ENCODE results near the gene STEAP1B. TPM values are rescaled to one million over a fixed set of nuclear protein-coding genes. Genes with fewer than 3 reads are reported as not detected.

The STEAP1B gene
- total RNA-seq, 1 donor from 2014 or later: 0.17 TPM

GRCh38 chr7:22447008-22447407, 53.0 kb downstream of the STEAP1B start:
- DNase-seq (ENCODE audit: low read depth): no peak
- H3K4me3 ChIP-seq (ENCODE audit: low read depth, low read length): no peak overlapping the region
- TF ChIP-seq, protein P1, sequence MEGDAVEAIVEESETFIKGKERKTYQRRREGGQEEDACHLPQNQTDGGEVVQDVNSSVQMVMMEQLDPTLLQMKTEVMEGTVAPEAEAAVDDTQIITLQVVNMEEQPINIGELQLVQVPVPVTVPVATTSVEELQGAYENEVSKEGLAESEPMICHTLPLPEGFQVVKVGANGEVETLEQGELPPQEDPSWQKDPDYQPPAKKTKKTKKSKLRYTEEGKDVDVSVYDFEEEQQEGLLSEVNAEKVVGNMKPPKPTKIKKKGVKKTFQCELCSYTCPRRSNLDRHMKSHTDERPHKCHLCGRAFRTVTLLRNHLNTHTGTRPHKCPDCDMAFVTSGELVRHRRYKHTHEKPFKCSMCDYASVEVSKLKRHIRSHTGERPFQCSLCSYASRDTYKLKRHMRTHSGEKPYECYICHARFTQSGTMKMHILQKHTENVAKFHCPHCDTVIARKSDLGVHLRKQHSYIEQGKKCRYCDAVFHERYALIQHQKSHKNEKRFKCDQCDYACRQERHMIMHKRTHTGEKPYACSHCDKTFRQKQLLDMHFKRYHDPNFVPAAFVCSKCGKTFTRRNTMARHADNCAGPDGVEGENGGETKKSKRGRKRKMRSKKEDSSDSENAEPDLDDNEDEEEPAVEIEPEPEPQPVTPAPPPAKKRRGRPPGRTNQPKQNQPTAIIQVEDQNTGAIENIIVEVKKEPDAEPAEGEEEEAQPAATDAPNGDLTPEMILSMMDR (conservative IDR thresholded peaks at IDR 0.05; ENCODE audit: low read depth, low read length): no peak

DNA sequence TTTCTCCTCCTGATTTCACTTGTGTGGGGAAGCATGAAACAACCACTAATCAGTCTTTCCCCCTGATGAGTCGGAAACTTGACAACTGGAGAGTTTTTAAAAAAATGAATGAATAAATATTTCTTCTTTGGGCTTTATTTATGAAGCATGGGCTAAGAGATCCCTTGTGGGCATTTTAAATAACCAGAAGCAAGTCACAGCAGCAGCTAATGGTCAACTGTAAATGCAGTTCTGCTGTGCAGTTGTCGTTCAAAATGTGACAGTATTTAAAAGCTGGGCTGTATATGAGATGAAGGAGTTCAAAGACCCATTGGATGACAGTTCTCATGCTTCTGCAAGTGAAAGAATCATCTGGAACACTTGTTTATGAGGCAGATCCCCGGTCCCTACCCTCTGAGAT, 54.1 kb downstream of the STEAP1B start:
- DNase-seq (ENCODE audit: low read depth): no peak
- TF ChIP-seq, protein P1 (conservative IDR thresholded peaks at IDR 0.05; ENCODE audit: low read depth, low read length): no peak
- H3K4me3 ChIP-seq (ENCODE audit: low read depth, low read length): no peak overlapping the region

DNA sequence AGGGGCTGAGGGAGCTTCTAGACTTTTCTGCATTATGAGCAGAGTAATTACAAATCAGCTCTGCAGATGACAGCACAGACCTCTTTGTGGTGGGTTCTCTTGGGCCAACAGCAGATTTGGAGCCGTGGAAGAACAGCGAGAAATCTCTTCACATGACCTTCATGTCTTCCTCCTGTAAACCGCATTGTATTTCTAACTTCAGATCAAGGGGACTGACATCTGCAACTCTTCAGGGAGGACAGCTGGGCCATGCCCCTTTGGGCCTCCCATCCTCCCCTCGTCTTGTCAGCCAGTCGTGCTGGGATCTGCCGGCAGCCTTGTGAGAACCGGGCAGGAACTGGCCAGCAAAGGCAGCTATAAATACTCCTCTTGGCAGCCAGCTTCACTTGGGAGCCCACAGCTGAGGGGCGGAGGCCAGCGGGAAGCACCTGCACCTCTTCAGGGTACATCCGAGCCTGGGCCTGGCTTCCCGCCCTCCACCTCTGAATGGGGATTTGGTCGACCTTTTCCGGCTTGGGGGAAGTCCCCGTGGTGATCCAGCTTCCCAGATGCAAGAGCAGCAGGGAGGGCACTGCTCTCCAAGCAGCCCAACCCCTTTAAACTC, 54.7 kb downstream of the STEAP1B start:
- no peak for DNase-seq (ENCODE audit: low read depth)
- H3K4me3 ChIP-seq (ENCODE audit: low read depth, low read length): no peak overlapping the region
- TF ChIP-seq, protein P1 (conservative IDR thresholded peaks at IDR 0.05; ENCODE audit: low read depth, low read length): no peak

DNA sequence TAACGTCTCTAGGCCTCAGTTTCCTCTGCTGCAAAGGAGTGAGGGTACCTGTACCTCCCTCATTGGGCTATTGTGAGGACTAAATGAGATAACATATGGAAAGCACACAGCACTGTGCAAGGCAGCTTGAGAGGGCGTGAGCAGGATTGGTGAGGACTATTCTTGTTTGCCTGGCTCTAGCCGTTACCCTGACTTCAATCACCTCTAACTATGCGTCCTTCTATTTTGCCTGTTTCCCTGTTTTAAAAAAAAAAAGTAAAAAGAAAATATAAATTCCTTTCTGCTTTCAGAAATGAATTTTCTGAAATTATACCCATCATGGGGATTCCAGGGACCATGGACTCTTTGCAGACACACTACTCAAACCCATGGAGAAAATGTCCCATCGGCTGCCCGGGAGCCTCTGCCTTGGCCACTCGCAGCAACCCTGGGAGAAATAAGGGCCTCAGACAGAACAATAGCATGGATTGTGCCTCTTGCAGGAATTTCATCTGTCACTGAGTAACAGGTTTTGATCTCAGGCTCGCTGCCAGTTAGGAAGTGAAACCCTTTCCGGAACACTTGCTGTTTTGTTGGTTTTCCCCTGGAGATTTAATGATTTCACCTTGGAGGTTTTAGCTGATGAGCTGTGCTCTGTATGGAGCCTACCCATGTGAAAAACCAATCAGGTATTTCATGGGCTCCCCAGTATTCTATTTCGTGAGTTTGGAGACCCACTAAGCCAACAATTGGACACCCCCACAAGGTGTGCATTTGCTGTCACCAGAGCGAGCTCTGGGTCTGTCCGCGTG, 55.6 kb downstream of the STEAP1B start:
- H3K4me3 ChIP-seq (ENCODE audit: low read depth, low read length): no peak overlapping the region
- peak; percentile 93 for DNase-seq (ENCODE audit: low read depth)
- TF ChIP-seq, protein P1 (conservative IDR thresholded peaks at IDR 0.05; ENCODE audit: low read depth, low read length): no peak

- TF ChIP-seq, protein P1 (conservative IDR thresholded peaks at IDR 0.05; ENCODE audit: low read depth, low read length): no peak
- no peak for DNase-seq (ENCODE audit: low read depth)
- H3K4me3 ChIP-seq (ENCODE audit: low read depth, low read length): no peak overlapping the region
Observed at GRCh38 chr7:22443370-22444180, 56.4 kb downstream of the STEAP1B start.

DNA sequence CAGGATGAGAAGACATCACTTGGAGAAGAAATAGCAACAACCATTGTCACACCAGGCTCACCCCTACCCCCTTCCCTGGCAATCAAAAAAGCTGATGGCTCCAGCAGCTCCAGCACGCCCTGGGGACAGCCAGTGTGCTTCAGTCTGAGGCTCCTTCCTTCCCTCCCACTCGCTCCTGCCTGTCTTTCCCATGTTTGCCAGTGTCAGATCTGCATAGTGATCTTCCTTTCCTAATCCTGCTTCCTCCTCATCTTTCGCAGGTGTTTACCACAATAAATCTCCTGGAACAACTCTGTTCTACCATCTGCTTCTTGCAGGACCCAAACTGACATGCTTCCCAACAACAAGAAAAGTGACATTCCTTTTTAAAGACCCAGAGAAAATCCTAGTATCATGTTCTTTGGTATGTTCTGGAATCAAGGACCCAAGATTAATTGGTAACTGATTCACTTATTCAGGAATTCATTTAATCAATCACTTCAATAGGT, 57.1 kb downstream of the STEAP1B start:
- DNase-seq (ENCODE audit: low read depth): no peak
- TF ChIP-seq, protein P1 (conservative IDR thresholded peaks at IDR 0.05; ENCODE audit: low read depth, low read length): no peak
- no peak overlapping the region for H3K4me3 ChIP-seq (ENCODE audit: low read depth, low read length)

Data from epithelial cell of proximal tubule (primary cell).